Vagina (tissue), 2 donors: Measurements from ENCODE around the gene CTCFL.

Experiments used
- POLR2A ChIP-seq, 2 donors: fragments of 450-650 bp; IDR thresholded peaks; one replicate each; pipeline ENCODE4 v1.6.1; 2017; ENCODE audit warnings: antibody characterized with exemption in 2 of 2, mild to moderate bottlenecking in 2 of 2, moderate library complexity in 2 of 2
- POLR2AphosphoS5 ChIP-seq, 2 donors: sonication (generic); formaldehyde crosslinking; IDR thresholded peaks; one replicate each; pipeline ENCODE4 v1.9.0; 2017; ENCODE audit warnings: antibody characterized with exemption in 2 of 2, mild to moderate bottlenecking in 2 of 2, low read depth in 1 of 2; ENCODE audit not compliant: insufficient read depth in 1 of 2
- TF ChIP-seq, protein P1 (sequence below), 3 experiments: fragments of 450-650 bp in 2 of 3; fragments of 200-600 bp in 1 of 3; sonication (generic) in 1 of 3; IDR thresholded peaks; one replicate each; pipeline ENCODE4 v1.5.1; 2017 to 2019; ENCODE audit warnings: antibody characterized with exemption in 3 of 3, mild to moderate bottlenecking in 2 of 3, moderate library complexity in 2 of 3

DNA sequence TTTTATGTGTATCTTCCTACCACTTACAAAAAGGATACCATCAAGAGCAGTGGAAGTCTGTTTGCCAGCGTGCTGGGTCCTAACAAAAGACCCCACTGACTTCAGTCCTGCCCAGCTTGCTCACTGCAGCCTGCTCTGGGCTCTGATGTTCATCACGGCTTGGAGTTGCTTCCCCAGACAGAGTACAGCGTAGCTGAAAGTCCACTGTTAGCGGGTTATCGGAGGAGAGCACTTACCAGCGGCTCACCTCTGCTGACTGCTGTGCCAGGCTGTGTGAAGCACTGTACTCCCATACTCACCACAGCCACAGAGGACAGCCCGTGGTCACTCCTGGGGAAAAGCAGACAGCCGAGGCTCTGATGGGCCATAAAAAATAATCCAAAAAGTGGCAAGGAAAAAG is 40.2 kb downstream of the CTCFL start:
- no peak for TF ChIP-seq POLR2AphosphoS5 (IDR thresholded peaks at IDR 0.05; ENCODE audit: insufficient read depth in 1 of 2, low read depth in 1 of 2)
- TF ChIP-seq POLR2A (IDR thresholded peaks at IDR 0.05) = no peak
- TF ChIP-seq, protein P1, sequence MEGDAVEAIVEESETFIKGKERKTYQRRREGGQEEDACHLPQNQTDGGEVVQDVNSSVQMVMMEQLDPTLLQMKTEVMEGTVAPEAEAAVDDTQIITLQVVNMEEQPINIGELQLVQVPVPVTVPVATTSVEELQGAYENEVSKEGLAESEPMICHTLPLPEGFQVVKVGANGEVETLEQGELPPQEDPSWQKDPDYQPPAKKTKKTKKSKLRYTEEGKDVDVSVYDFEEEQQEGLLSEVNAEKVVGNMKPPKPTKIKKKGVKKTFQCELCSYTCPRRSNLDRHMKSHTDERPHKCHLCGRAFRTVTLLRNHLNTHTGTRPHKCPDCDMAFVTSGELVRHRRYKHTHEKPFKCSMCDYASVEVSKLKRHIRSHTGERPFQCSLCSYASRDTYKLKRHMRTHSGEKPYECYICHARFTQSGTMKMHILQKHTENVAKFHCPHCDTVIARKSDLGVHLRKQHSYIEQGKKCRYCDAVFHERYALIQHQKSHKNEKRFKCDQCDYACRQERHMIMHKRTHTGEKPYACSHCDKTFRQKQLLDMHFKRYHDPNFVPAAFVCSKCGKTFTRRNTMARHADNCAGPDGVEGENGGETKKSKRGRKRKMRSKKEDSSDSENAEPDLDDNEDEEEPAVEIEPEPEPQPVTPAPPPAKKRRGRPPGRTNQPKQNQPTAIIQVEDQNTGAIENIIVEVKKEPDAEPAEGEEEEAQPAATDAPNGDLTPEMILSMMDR (IDR thresholded peaks at IDR 0.05) = no peak
